Natural killer cell treated with Interleukin-12 subunit alpha and Interleukin-12 subunit beta and Interleukin-15 and Interleukin-18, amount 100 ng/mL, for 72 hours (primary cell): ENCODE results near the gene CCDC7. TPM values are rescaled to one million over a fixed set of nuclear protein-coding genes. Genes with fewer than 3 reads are reported as not detected.

Source experiments
- ATAC-seq, 2 donors: fragments of 150-1000 bp; cut with Tn5 transposase in 1 of 2; sonication (Bioruptor Pico), chemical (Tn5 transposase) in 1 of 2; 2 replicates each; pipeline ENCODE4 v1.10.0; 2021
- DNase-seq: peaks from one replicate; pipeline ENCODE4 v3.0.0; 2022; ENCODE audit warnings: low spot score
- H3K27ac Mint-ChIP-seq, 2 donors: 1 replicate in 1 of 2; 2 replicates in 1 of 2; pipeline ENCODE4 v1.8.0; 2022; ENCODE audit warnings: mixed read lengths in 2 of 2, mild to moderate bottlenecking in 1 of 2, moderate library complexity in 1 of 2
- H3K27me3 Mint-ChIP-seq, 2 donors: 1 replicate in 1 of 2; 2 replicates in 1 of 2; pipeline ENCODE4 v1.8.0; 2022; ENCODE audit warnings: mixed read lengths in 2 of 2
- H3K36me3 Mint-ChIP-seq: one replicate; pipeline ENCODE4 v1.8.0; 2022; ENCODE audit warnings: mixed read lengths
- H3K4me1 Mint-ChIP-seq, 2 donors: 1 replicate in 1 of 2; 2 replicates in 1 of 2; pipeline ENCODE4 v1.8.0; 2022; ENCODE audit warnings: low read depth in 2 of 2, mixed read lengths in 2 of 2, mild to moderate bottlenecking in 1 of 2
- H3K4me3 Mint-ChIP-seq: one replicate; pipeline ENCODE4 v1.8.0; 2022; ENCODE audit warnings: mixed read lengths
- H3K9me3 Mint-ChIP-seq: 2 replicates; pipeline ENCODE4 v1.8.0; 2022; ENCODE audit warnings: mixed read lengths
- total RNA-seq, 2 donors: library from RNA; stranded (reverse); gene quantifications; one replicate each; pipeline ENCODE4 v1.2.3, GENCODE V29; 2022

The CCDC7 gene
- total RNA-seq, 2 donors from 2014 or later = 14.1 to 14.9 TPM

- no peaks in the 10 kb centered on the region for H3K9me3 Mint-ChIP-seq
- DNase-seq = no peak
- no peaks in the 10 kb centered on the region for H3K27me3 Mint-ChIP-seq
- no peak for ATAC-seq
- no peak overlapping the region for H3K4me3 Mint-ChIP-seq
- H3K27ac Mint-ChIP-seq = no peak overlapping the region
- H3K36me3 Mint-ChIP-seq = no peaks in the 10 kb centered on the region
- no peaks in the 10 kb centered on the region for H3K4me1 Mint-ChIP-seq
Measured at GRCh38 chr10:32851301-32851700, 405.4 kb downstream of the CCDC7 start.

- no peak overlapping the region for H3K4me3 Mint-ChIP-seq
- no peaks in the 10 kb centered on the region for H3K4me1 Mint-ChIP-seq
- H3K27me3 Mint-ChIP-seq = no peaks in the 10 kb centered on the region
- ATAC-seq (no peak), DNase-seq (no peak)
- no peaks in the 10 kb centered on the region for H3K9me3 Mint-ChIP-seq
- no peaks in the 10 kb centered on the region for H3K36me3 Mint-ChIP-seq
- H3K27ac Mint-ChIP-seq = no peak overlapping the region
Measured at GRCh38 chr10:32854435-32854834, 408.5 kb downstream of the CCDC7 start.

- H3K36me3 Mint-ChIP-seq = no peaks in the 10 kb centered on the region
- DNase-seq (no peak), ATAC-seq (no peak)
- no peak overlapping the region for H3K27ac Mint-ChIP-seq
- H3K27me3 Mint-ChIP-seq = peaks cover 0 to 2% of the 10 kb centered on the region in 2 donors
- no peaks in the 10 kb centered on the region for H3K4me1 Mint-ChIP-seq
- no peak overlapping the region for H3K4me3 Mint-ChIP-seq
- no peaks in the 10 kb centered on the region for H3K9me3 Mint-ChIP-seq
Measured at GRCh38 chr10:32865170-32865569, 419.2 kb downstream of the CCDC7 start.

DNA sequence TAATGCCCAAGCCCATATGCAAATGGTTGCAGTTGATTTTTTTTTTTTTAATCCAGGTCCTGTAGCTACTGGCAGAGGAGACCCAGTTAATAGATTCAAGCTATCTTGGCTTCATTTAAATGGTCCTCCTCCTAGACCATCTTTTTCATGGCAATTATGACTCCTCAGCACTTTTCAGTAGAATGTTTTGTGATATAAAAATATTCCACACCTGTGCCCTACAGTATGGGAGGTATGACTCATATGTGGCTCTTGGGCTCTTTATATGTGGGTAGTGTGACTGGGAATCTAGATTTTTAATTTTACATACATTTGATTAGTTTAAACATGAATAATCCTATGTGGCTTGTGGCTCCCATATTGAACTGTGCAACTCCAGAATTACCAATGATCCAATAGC is 432.0 kb downstream of the CCDC7 start:
- Mint-ChIP-seq H3K27ac (no peak overlapping the region), H3K27me3 (peaks cover 0 to 5% of the 10 kb centered on the region in 2 donors), H3K36me3 (peaks cover 5% of the 10 kb centered on the region), H3K4me1 (no peaks in the 10 kb centered on the region), H3K9me3 (peaks cover 4% of the 10 kb centered on the region), H3K4me3 (no peak overlapping the region)
- no peak for ATAC-seq
- DNase-seq = no peak

- no peaks in the 10 kb centered on the region for H3K27me3 Mint-ChIP-seq
- no peaks in the 10 kb centered on the region for H3K4me1 Mint-ChIP-seq
- H3K36me3 Mint-ChIP-seq = no peaks in the 10 kb centered on the region
- no peak overlapping the region for H3K4me3 Mint-ChIP-seq
- no peaks in the 10 kb centered on the region for H3K9me3 Mint-ChIP-seq
- DNase-seq (no peak), ATAC-seq (no peak)
- no peak overlapping the region for H3K27ac Mint-ChIP-seq
Measured at GRCh38 chr10:32878646-32879045, 432.7 kb downstream of the CCDC7 start.

DNA sequence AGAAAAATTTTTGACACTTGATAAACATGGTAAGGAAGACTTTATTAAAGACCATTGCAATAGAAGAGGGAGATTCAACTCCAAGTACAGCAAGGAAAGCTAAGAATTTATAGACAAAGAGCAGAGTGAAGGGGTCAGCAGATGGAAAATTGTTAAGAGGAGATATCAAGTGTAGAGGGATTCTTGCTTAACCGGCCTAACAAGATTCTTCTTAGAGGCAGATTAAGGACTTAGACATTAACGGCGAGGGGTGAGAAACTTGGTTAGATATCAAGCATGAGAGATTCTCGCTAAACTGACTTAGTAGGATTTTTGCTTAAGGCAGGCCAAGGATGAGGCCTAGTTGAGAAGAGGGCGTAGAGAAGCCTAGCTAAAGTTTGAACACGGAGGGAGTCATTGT is 436.1 kb downstream of the CCDC7 start:
- Mint-ChIP-seq H3K36me3 (no peaks in the 10 kb centered on the region), H3K4me1 (no peaks in the 10 kb centered on the region), H3K4me3 (no peak overlapping the region), H3K27ac (no peak overlapping the region), H3K9me3 (no peaks in the 10 kb centered on the region), H3K27me3 (peaks cover 0 to 3% of the 10 kb centered on the region in 2 donors)
- ATAC-seq (no peak), DNase-seq (no peak)

- H3K36me3 Mint-ChIP-seq = no peaks in the 10 kb centered on the region
- H3K4me3 Mint-ChIP-seq = no peak overlapping the region
- no peak overlapping the region for H3K27ac Mint-ChIP-seq
- H3K9me3 Mint-ChIP-seq = no peaks in the 10 kb centered on the region
- peaks cover 0 to 3% of the 10 kb centered on the region in 2 donors for H3K27me3 Mint-ChIP-seq
- peaks cover 3 to 5% of the 10 kb centered on the region in 2 donors for H3K4me1 Mint-ChIP-seq
- ATAC-seq = peak in 1 of 2 donors; percentile 60
- DNase-seq = no peak
Measured at GRCh38 chr10:32887481-32887880, 441.5 kb downstream of the CCDC7 start.

DNA sequence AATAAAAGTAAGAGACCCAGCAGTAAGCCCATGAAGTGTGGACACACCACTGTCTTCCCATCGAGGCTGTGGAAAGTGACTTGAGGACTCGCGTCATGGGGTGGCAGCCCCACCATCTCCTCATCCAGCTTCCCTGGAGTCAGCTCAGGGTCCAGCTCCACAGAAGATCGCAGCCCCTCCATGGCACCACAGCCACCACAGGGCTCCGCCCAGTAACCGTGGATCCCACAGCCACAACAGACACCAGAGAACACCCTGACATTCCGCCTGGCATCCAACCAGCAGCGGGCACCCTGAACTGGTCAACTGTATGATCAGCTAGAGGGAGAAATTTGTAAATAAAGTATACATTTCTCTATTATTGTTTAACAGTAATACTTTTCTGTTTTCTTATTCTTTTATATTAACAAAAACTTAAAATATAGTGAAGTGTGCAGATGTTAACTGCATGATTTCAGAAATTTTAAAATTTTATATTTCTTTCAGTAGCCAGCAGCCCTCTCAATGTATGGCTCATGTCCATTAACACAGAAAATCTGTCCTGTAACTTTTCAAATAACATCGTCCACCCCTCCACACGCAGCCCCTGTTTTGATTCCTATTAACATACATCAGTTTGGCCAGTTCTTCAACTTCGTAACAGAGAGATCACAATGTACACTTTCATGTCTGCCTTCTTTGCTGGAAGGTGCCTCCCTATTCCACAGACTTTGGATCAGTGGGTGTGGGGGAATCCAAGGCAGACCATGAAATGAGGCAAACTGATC is 442.4 kb downstream of the CCDC7 start:
- Mint-ChIP-seq H3K36me3 (no peaks in the 10 kb centered on the region), H3K4me3 (no peak overlapping the region), H3K9me3 (no peaks in the 10 kb centered on the region), H3K27me3 (peaks cover 0 to 3% of the 10 kb centered on the region in 2 donors), H3K27ac (no peak overlapping the region), H3K4me1 (peaks cover 3 to 5% of the 10 kb centered on the region in 2 donors)
- ATAC-seq = peak in 1 of 2 donors; percentile 40
- no peak for DNase-seq

DNA sequence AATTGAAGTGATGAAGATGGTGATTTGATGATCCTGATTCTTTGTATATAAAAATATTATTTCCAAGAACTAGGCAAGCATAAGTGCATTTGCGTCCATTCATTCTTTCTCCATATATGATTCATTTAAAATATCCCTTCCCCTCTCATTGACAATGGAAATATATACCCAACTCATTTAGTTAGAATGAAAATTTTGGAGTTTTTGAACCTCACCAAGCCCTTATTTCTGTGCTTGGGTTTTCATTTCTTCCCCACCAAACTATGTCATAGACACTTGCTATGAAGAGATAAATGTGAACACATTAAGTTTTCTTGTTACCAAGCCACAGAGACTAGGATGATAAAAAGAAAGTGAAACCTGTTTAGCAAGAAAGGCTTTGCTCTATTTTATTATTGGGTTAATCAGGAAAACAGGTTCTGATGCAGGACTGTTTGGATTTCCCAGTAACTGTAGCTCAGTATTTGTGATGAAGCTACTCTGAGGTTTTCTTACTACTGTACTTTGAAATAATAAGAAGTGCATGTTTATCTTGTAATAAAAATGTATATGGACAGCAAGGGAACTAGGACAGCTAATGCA is 443.8 kb downstream of the CCDC7 start:
- no peaks in the 10 kb centered on the region for H3K36me3 Mint-ChIP-seq
- ATAC-seq (no peak), DNase-seq (no peak)
- no peaks in the 10 kb centered on the region for H3K9me3 Mint-ChIP-seq
- H3K4me3 Mint-ChIP-seq = peak overlapping the region; percentile 32
- peak overlapping the region in 1 of 2 donors; percentile 10 for H3K27ac Mint-ChIP-seq
- no peaks in the 10 kb centered on the region for H3K27me3 Mint-ChIP-seq
- H3K4me1 Mint-ChIP-seq = peaks cover 3 to 5% of the 10 kb centered on the region in 2 donors

DNA sequence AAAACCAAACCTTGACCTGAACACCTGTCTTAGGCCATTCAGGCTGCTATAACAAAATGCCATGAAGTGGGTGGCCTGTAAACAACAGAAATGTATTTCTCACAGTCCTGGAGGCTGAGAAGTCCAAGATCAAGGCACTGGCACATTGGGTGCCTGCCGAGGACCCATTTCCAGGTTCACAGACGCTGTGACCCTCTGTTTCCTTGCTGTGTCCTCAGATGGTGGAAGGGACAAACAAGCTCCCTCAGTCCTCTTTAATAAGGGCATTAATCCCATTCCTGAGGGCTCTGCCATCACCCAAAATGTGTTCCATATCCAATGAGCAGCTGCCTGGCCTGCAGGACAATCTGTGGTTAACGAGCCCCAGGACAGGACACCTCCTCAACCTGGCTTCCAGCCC is 444.5 kb downstream of the CCDC7 start:
- no peaks in the 10 kb centered on the region for H3K36me3 Mint-ChIP-seq
- DNase-seq (no peak), ATAC-seq (no peak)
- H3K9me3 Mint-ChIP-seq = no peaks in the 10 kb centered on the region
- H3K4me1 Mint-ChIP-seq = peaks cover 3 to 5% of the 10 kb centered on the region in 2 donors
- no peak overlapping the region for H3K27ac Mint-ChIP-seq
- H3K4me3 Mint-ChIP-seq = no peak overlapping the region
- no peaks in the 10 kb centered on the region for H3K27me3 Mint-ChIP-seq

DNA sequence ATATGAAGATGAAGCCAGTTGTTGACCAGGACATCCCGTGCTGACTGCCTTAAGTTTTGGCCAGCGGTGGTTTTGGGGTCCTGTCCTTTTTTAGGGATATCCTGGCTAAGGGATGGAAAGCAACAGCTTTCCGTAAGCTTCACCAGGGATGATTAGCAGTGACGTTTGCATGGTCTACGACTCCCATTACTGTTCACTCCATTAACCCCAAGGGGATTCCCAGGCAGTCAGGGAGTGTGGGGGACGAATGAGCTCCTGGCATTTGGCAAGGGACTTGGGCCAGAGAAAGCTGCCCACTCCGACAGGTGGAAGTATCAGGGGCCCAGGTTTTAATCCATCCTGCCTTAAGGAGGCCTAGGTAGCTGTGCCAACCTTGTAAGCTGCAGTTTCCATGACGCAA is 445.3 kb downstream of the CCDC7 start:
- peaks cover 3 to 5% of the 10 kb centered on the region in 2 donors for H3K4me1 Mint-ChIP-seq

DNA sequence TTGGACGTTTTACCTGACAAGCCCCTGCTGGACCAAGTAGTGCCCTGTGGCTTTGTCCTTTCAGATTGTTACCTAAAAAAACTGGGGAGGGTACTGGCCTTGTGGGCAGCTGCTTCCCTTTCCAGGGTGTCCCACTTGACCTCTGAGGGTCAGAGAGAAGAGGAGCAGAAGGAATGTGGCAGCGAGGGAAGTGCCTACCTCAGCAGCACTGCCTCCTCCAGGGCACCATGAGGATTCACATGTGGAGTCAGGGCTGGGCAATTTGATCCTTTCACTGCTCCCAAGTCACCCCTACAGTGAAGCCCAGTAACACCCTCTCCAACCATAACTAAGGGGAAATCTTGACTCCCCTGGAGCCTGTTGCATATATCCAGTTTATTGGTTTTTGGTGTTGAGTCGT is 447.5 kb downstream of the CCDC7 start:
- Mint-ChIP-seq H3K4me3 (no peak overlapping the region), H3K4me1 (peaks cover 5 to 7% of the 10 kb centered on the region in 2 donors), H3K9me3 (no peaks in the 10 kb centered on the region), H3K27ac (no peak overlapping the region), H3K27me3 (no peaks in the 10 kb centered on the region), H3K36me3 (peaks cover 12% of the 10 kb centered on the region)
- DNase-seq (no peak), ATAC-seq (no peak)

More for the DNA sequence above, 445.3 kb downstream of the CCDC7 start:
- Mint-ChIP-seq H3K9me3 (no peaks in the 10 kb centered on the region), H3K36me3 (peaks cover 2% of the 10 kb centered on the region), H3K27ac (no peak overlapping the region), H3K4me3 (no peak overlapping the region), H3K27me3 (no peaks in the 10 kb centered on the region)
- no peak for DNase-seq
- no peak for ATAC-seq

DNA sequence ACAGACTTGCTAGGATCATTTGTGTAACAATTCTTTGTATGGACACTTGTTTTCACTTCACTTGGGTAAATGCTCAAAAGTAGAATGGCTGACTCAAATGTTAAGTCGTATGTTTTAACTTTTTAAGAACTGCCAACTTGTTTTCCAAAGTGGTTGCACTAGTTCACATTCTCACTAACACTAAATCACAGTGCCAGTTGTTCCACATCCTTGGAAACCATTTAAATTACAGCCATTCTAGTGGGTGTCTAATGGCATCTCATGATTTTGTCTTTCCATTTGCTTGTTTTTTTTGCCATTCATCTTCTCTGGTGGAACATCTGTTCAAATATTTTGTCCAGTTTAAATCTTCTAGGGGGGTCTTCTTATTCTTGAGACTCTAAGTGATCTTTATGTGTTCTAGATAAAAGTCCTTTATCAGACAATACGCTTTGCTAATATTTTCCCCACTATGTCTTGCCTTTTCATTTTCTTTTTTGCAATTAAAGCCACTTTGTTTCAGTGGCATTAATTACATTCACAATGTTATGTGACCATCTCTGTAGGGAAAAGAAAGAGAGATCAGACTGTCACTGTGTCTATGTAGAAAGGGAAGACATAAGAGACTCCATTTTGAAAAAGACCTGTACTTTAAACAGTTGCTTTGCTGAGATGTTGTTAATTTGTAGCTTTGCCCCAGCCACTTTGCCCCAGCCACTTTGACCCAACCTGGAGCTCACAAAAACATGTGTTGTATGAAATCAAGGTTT is 448.1 kb downstream of the CCDC7 start:
- ATAC-seq (no peak), DNase-seq (no peak)
- Mint-ChIP-seq H3K27me3 (no peaks in the 10 kb centered on the region), H3K9me3 (no peaks in the 10 kb centered on the region), H3K27ac (no peak overlapping the region), H3K4me1 (peaks cover 5 to 7% of the 10 kb centered on the region in 2 donors), H3K4me3 (no peak overlapping the region), H3K36me3 (peaks cover 12% of the 10 kb centered on the region)
